ENCODE results near the gene NODAL. TPM values are rescaled to one million over a fixed set of nuclear protein-coding genes. Genes with fewer than 3 reads are reported as not detected.

Gene NODAL
- total RNA-seq, 1 donor from 2014 or later: not detected

- no peak overlapping the region for H3K27ac ChIP-seq
- H3K9me3 ChIP-seq: no peaks in the 10 kb centered on the region
- peaks cover 7% of the 10 kb centered on the region for H3K27me3 ChIP-seq
- H3K4me1 ChIP-seq: peaks cover 16% of the 10 kb centered on the region
- TF ChIP-seq CTCF (IDR thresholded peaks at IDR 0.05): no peak
- ATAC-seq: no peak
- intact Hi-C loops (cut with DNase I): no loop called here
- DNase-seq: no peak
- H3K36me3 ChIP-seq: no peaks in the 10 kb centered on the region
- H3K4me3 ChIP-seq: peak overlapping the region; percentile 41
These were observed 16.4 kb upstream of the NODAL start for GRCh38 chr10:70457759-70458305.

- intact Hi-C loops (cut with DNase I): no loop called here
- peaks cover 7% of the 10 kb centered on the region for H3K27me3 ChIP-seq
- H3K9me3 ChIP-seq: no peaks in the 10 kb centered on the region
- peaks cover 5% of the 10 kb centered on the region for H3K4me1 ChIP-seq
- no peak overlapping the region for H3K27ac ChIP-seq
- ATAC-seq: no peak
- DNase-seq: no peak
- TF ChIP-seq CTCF (IDR thresholded peaks at IDR 0.05): no peak
- H3K4me3 ChIP-seq: no peak overlapping the region
- H3K36me3 ChIP-seq: no peaks in the 10 kb centered on the region
These were observed 14.7 kb upstream of the NODAL start for GRCh38 chr10:70456164-70456563.

- ATAC-seq (no peak), DNase-seq (no peak)
- H3K27me3 ChIP-seq: peaks cover 7% of the 10 kb centered on the region
- H3K27ac ChIP-seq: no peak overlapping the region
- no peaks in the 10 kb centered on the region for H3K9me3 ChIP-seq
- no peak for TF ChIP-seq CTCF (IDR thresholded peaks at IDR 0.05)
- no peaks in the 10 kb centered on the region for H3K36me3 ChIP-seq
- peaks cover 5% of the 10 kb centered on the region for H3K4me1 ChIP-seq
- intact Hi-C loops (cut with DNase I): no loop called here
- no peak overlapping the region for H3K4me3 ChIP-seq
These were observed 13.7 kb upstream of the NODAL start for GRCh38 chr10:70455213-70455630.

- Histone ChIP-seq H3K36me3 (no peaks in the 10 kb centered on the region), H3K4me1 (peaks cover 8% of the 10 kb centered on the region), H3K27ac (no peak overlapping the region), H3K9me3 (no peaks in the 10 kb centered on the region), H3K27me3 (peaks cover 4% of the 10 kb centered on the region), H3K4me3 (no peak overlapping the region)
- TF ChIP-seq CTCF (IDR thresholded peaks at IDR 0.05): no peak
- intact Hi-C loops (cut with DNase I): no loop called here
- ATAC-seq (no peak), DNase-seq (no peak)
These were observed 6.8 kb upstream of the NODAL start for GRCh38 chr10:70448236-70448635.

- DNase-seq (no peak), ATAC-seq (peak; percentile 16)
- peaks cover 15% of the 10 kb centered on the region for H3K4me1 ChIP-seq
- peaks cover 25% of the 10 kb centered on the region for H3K27me3 ChIP-seq
- H3K9me3 ChIP-seq: no peaks in the 10 kb centered on the region
- no peak for TF ChIP-seq CTCF (IDR thresholded peaks at IDR 0.05)
- no peak overlapping the region for H3K4me3 ChIP-seq
- H3K36me3 ChIP-seq: no peaks in the 10 kb centered on the region
- H3K27ac ChIP-seq: no peak overlapping the region
- intact Hi-C loops (cut with DNase I): no loop called here
These were observed 4.5 kb upstream of the NODAL start for GRCh38 chr10:70445718-70446657.

All from upper lobe of right lung (tissue), 1 donor.